ENCODE results near the gene RBM24. TPM values are rescaled to one million over a fixed set of nuclear protein-coding genes. Genes with fewer than 3 reads are reported as not detected.

The RBM24 gene
- polyA plus RNA-seq, 3 donors, result not detected

DNA sequence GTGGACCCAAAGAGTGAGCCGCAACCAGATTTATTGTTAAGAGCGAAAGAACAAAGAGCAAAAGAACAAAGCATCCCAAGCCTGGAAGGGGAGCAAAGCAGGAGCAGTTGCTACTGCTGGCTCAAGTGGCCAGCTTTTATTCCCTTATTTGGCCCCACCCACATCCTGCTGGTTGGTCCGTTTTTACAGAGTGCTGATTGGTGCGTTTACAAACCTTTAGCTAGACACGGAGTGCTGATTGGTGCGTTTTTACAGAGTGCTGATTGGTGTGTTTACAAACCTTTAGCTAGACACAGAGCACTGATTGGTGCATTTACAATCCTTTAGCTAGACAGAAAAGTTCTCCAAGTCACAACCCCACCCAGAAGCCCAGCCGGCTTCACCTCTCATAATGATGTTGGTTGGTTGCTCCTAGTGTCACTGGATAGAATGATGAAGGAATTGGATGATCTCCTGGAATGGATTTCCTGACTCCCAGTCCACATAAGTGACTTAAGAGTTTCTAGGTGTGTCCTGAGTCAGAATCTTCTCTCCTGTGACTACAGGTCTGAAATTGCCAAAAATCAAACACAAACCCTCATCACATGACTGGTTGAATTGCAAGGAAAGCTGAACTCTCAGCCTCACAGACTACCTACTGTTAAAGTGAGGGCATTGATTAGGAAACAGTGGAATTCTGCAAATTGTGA is 60.1 kb downstream of the RBM24 start:
- Histone ChIP-seq H3K4me1 (ENCODE audit: control insufficient read depth in 1 of 2, insufficient read depth in 2 of 2, low read length in 2 of 2) (no peaks in the 10 kb centered on the region), H2AFZ (ENCODE audit: insufficient read depth, low read depth, low read length, poor library complexity, severe bottlenecking) (no peak overlapping the region), H3K27ac (ENCODE audit: low read depth in 1 of 2, low read length in 2 of 2) (no peak overlapping the region), H3K27me3 (ENCODE audit: control insufficient read depth in 2 of 2, insufficient read depth in 2 of 2, low read length in 2 of 2) (no peaks in the 10 kb centered on the region), H4K20me1 (ENCODE audit: insufficient read depth, low read length) (no peaks in the 10 kb centered on the region), H3K79me2 (ENCODE audit: insufficient read depth, low read length) (no peaks in the 10 kb centered on the region), H3K4me2 (replicated peaks; ENCODE audit: extremely low read depth, low read length, poor library complexity, severe bottlenecking) (no peak overlapping the region), H3K9ac (ENCODE audit: insufficient read depth, low read length, poor library complexity, severe bottlenecking) (no peak overlapping the region), H3K36me3 (replicated peaks in 1 of 2; ENCODE audit: control insufficient read depth in 1 of 2, insufficient read depth in 2 of 2, low read length in 2 of 2) (no peaks in the 10 kb centered on the region), H3K9me3 (replicated peaks in 1 of 2; ENCODE audit: control insufficient read depth in 1 of 2, insufficient read depth in 1 of 2, low read length in 2 of 2) (peaks cover 0 to 5% of the 10 kb centered on the region in 2 donors), H3K4me3 (replicated peaks in 1 of 3; ENCODE audit: low read depth in 2 of 3, low read length in 3 of 3) (no peak overlapping the region)
- H3K9me3 Mint-ChIP-seq, result peaks cover 6 to 23% (median 9%) of the 10 kb centered on the region in 7 donors
- TF ChIP-seq, protein P1, sequence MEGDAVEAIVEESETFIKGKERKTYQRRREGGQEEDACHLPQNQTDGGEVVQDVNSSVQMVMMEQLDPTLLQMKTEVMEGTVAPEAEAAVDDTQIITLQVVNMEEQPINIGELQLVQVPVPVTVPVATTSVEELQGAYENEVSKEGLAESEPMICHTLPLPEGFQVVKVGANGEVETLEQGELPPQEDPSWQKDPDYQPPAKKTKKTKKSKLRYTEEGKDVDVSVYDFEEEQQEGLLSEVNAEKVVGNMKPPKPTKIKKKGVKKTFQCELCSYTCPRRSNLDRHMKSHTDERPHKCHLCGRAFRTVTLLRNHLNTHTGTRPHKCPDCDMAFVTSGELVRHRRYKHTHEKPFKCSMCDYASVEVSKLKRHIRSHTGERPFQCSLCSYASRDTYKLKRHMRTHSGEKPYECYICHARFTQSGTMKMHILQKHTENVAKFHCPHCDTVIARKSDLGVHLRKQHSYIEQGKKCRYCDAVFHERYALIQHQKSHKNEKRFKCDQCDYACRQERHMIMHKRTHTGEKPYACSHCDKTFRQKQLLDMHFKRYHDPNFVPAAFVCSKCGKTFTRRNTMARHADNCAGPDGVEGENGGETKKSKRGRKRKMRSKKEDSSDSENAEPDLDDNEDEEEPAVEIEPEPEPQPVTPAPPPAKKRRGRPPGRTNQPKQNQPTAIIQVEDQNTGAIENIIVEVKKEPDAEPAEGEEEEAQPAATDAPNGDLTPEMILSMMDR (IDR thresholded peaks at IDR 0.05), result no peak
- no peak overlapping the region for H3K27ac Mint-ChIP-seq
- no peaks in the 10 kb centered on the region for H3K36me3 Mint-ChIP-seq
- DNase-seq, result no peak
- H3K4me1 Mint-ChIP-seq, result no peaks in the 10 kb centered on the region
- H3K27me3 Mint-ChIP-seq (ENCODE audit: low read depth in 3 of 3), result peaks cover 0 to 5% (median 4%) of the 10 kb centered on the region in 3 donors
- WGBS (ENCODE audit: insufficient coverage), result 95% methylated on average over 2 of the region's 7 CpGs
- intact Hi-C loops (cut with micrococcal nuclease), result no loop called here
- no peak overlapping the region for H3K4me3 Mint-ChIP-seq

DNA sequence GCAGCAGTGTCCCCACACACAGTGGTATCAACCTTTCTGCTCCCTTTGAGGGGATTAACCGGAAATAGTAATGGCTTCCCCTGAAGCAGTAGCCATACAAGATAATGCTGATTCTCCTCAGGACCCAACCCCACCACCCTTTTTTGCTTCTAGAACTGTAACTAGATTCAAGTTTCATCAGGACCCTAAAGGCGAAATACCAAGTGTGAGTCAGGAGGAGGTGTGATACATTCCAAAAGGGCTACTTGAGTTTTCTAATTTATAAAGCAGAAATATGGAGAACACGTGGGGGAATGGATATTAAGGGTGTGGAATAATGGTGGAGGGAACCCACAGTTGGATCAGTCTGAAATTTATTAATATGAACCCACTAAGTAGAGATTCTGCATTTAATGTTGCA is 60.7 kb downstream of the RBM24 start:
- Histone ChIP-seq H3K79me2 (ENCODE audit: insufficient read depth, low read length) (no peaks in the 10 kb centered on the region), H3K4me3 (replicated peaks in 1 of 3; ENCODE audit: low read depth in 2 of 3, low read length in 3 of 3) (no peak overlapping the region), H3K27me3 (ENCODE audit: control insufficient read depth in 2 of 2, insufficient read depth in 2 of 2, low read length in 2 of 2) (no peaks in the 10 kb centered on the region), H3K9me3 (replicated peaks in 1 of 2; ENCODE audit: control insufficient read depth in 1 of 2, insufficient read depth in 1 of 2, low read length in 2 of 2) (peaks cover 0 to 5% of the 10 kb centered on the region in 2 donors), H3K27ac (ENCODE audit: low read depth in 1 of 2, low read length in 2 of 2) (no peak overlapping the region), H3K9ac (ENCODE audit: insufficient read depth, low read length, poor library complexity, severe bottlenecking) (no peak overlapping the region), H3K4me2 (replicated peaks; ENCODE audit: extremely low read depth, low read length, poor library complexity, severe bottlenecking) (no peak overlapping the region), H3K4me1 (ENCODE audit: control insufficient read depth in 1 of 2, insufficient read depth in 2 of 2, low read length in 2 of 2) (no peaks in the 10 kb centered on the region), H2AFZ (ENCODE audit: insufficient read depth, low read depth, low read length, poor library complexity, severe bottlenecking) (no peak overlapping the region), H4K20me1 (ENCODE audit: insufficient read depth, low read length) (no peaks in the 10 kb centered on the region), H3K36me3 (replicated peaks in 1 of 2; ENCODE audit: control insufficient read depth in 1 of 2, insufficient read depth in 2 of 2, low read length in 2 of 2) (no peaks in the 10 kb centered on the region)
- Mint-ChIP-seq H3K9me3 (peaks cover 6 to 19% (median 9%) of the 10 kb centered on the region in 7 donors), H3K36me3 (no peaks in the 10 kb centered on the region), H3K4me1 (no peaks in the 10 kb centered on the region), H3K27me3 (ENCODE audit: low read depth in 3 of 3) (peaks cover 0 to 6% (median 4%) of the 10 kb centered on the region in 3 donors), H3K27ac (no peak overlapping the region), H3K4me3 (no peak overlapping the region)
- DNase-seq, result no peak
- WGBS (ENCODE audit: insufficient coverage), result 67% methylated on average over 1 of the region's 3 CpGs
- TF ChIP-seq, protein P1 (IDR thresholded peaks at IDR 0.05), result no peak
- intact Hi-C loops (cut with micrococcal nuclease), result no loop called here

All from CD14-positive monocyte (primary cell).